ENCODE data around the gene FXYD3.

The FXYD3 gene

GRCh38 chr19:35110974-35111373 lies 4.6 kb upstream of the FXYD3 start:
- no peak for TF ChIP-seq CTCF (IDR thresholded peaks at IDR 0.05; ENCODE audit: control insufficient read depth, extremely low read depth, insufficient read depth)
- no peak overlapping the region for H3K4me3 ChIP-seq (ENCODE audit: low read depth, low read length)
- DNase-seq (ENCODE audit: low read depth) = no peak

GRCh38 chr19:35112995-35113688 lies 2.5 kb upstream of the FXYD3 start:
- H3K4me3 ChIP-seq (ENCODE audit: low read depth, low read length) = no peak overlapping the region
- no peak for TF ChIP-seq CTCF (IDR thresholded peaks at IDR 0.05; ENCODE audit: control insufficient read depth, extremely low read depth, insufficient read depth)
- DNase-seq (ENCODE audit: low read depth) = no peak

DNA sequence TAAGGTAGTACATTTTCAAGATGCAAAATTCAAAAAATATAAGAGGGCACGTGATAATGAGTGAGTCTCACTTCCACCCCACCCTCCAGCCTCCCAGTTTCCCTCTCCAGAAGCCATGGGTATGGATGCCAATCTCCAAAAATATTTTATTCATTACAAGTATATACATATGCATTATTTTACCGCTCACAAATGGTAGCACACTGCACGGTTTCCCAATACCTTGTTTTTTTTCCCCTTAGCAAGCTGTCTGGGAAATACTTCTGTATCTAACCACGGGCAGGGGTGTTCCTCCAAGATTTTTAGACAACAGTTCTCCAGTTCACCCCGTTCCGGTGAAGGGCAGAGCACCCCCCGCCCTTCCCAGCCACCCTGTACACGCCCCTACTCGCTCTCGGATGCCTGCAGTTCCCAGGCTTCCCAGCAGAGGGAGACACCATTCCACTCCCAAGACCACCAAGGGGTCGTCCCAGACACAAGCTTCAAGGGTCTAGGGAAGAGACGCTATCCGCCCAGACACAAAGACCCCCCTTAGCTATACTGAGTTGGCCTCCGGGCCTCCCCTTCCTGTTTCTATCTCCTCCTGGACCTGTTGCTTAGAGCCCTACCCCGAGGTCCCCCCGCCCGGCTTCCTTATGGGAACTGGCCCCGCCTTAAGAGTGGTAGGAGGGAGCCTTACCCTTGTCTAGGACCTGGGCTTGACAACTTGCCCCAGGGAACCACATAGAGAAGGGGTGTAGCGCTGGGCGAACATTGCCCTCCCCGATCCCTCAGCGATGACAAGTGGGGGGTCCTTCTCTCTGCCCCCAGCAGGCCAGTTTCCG lies 1.1 kb upstream of the FXYD3 start:
- no peak for DNase-seq (ENCODE audit: low read depth)
- peak overlapping the region; percentile 62 for H3K4me3 ChIP-seq (ENCODE audit: low read depth, low read length)
- TF ChIP-seq CTCF (IDR thresholded peaks at IDR 0.05; ENCODE audit: control insufficient read depth, extremely low read depth, insufficient read depth) = peak; percentile 87

DNA sequence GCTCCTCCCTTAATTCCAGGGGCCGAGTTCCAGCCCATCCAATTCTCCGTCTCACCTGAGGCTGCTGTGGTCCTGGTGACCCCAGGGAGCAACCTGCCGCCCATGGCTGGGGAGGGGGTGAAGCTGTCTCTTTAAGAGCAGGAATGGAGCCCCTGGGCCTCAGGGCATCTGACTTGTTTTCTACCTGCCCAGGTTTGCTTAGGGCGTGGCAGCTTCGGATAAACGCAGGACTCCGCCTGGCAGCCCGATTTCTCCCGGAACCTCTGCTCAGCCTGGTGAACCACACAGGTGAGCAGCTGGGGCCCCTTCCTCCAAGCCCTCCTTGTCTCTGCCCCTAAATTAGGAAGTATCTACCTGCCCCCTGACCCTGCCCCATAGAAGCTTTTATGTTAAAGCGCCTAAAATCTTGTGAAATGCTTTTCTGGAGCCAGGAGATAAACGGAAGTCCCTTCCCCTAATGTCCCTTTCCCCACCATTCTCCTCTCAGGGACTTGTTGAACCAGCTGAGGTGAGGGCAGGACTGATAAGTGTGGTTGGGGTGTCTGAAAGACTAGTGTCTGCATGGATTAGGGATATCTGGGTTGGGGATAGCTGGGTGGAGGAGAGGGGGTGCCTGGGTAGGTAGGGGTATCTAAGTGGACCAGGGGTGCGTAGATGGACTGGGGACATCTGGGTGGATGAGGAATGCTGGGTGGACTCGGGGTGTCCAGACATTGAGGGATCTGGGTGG lies 614 bp downstream of the FXYD3 start:
- TF ChIP-seq CTCF (IDR thresholded peaks at IDR 0.05; ENCODE audit: control insufficient read depth, extremely low read depth, insufficient read depth) = no peak
- DNase-seq (ENCODE audit: low read depth) = peak; percentile 30
- peak overlapping the region; percentile 62 for H3K4me3 ChIP-seq (ENCODE audit: low read depth, low read length)

DNA sequence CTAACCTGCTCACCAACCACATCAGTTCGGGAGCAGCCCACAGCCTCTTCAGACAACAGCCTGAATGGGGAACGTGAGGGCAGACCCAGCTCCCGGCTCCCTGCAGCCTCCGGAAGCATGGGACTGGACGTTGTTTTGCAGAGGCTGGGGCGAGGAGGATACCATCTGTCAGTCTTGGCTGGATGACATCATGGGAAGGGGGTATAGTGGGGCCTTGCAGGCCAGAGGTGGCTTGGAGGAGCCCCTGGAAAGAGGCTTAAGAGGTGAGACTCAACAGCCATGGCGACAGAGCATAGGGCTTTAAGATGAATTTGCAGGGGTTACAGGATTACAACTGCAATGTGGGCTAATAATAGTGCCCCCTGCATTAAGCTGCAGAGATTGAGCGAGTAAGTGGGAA lies 1.5 kb downstream of the FXYD3 start:
- peak overlapping the region; percentile 62 for H3K4me3 ChIP-seq (ENCODE audit: low read depth, low read length)
- no peak for DNase-seq (ENCODE audit: low read depth)
- TF ChIP-seq CTCF (IDR thresholded peaks at IDR 0.05; ENCODE audit: control insufficient read depth, extremely low read depth, insufficient read depth) = no peak

DNA sequence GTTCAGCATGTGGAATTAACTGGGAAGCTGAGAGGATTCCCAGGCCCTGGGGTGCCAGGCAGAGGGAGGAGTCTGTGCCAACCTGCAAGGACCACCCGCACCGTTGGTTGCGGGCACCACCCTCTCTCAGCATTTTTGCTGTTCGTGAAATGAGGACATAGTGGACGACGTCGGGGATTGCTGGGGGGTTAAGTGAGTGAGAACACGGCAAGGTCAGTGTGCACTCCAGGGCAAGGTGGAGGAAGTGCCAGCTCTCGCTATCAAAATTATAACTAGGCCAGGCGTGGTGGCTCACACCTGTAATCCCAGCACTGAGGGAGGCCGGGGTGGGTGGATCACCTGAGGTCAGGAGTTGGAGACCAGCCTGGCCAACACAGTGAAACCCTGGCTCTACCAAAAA lies 2.2 kb downstream of the FXYD3 start:
- no peak overlapping the region for H3K4me3 ChIP-seq (ENCODE audit: low read depth, low read length)
- TF ChIP-seq CTCF (IDR thresholded peaks at IDR 0.05; ENCODE audit: control insufficient read depth, extremely low read depth, insufficient read depth) = no peak
- DNase-seq (ENCODE audit: low read depth) = no peak

All from LNCaP clone FGC (cell line).